Suppressor macrophage treated with lipopolysaccharide for 4 hours (primary cell): Measurements from ENCODE around the gene TMC5.
"Not testable (repeated sequence)": the region's sequence is repeated elsewhere in the genome, so short reads cannot be mapped to it uniquely, and the experiment has no call there.

Experiments
- DNase-seq: peaks from one replicate; pipeline ENCODE4 v3.0.0-alpha.2; 2020

Gene TMC5

DNA sequence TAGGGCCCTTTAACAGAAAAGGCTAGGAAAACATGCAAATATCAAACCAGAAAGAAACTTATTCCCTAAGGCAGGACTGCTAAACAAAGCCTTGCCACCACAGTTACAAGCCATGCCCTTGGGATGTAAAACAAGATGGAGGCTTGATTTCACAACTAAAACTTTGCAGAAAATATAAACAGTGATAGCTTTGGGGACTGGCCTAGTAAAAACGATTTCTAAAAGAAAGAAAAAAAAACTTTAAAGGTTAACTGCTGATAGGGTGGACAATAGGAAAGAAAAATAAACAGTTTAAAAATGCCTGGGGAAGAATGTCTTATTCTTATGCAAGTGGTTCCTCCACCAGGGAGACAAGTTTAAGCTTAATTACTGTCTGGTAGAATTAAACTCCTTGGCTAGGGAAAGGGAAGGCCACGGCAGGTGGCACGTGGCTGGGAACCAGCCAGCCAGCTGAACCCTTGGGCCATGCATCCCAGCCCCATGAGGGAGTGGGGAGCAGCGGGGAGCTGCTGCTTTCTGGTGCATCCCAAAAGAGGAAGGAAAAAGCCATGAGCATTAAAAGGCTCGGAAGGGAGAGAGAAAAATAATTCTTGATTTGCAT, 10.7 kb upstream of the TMC5 start:
- DNase-seq = no peak

DNA sequence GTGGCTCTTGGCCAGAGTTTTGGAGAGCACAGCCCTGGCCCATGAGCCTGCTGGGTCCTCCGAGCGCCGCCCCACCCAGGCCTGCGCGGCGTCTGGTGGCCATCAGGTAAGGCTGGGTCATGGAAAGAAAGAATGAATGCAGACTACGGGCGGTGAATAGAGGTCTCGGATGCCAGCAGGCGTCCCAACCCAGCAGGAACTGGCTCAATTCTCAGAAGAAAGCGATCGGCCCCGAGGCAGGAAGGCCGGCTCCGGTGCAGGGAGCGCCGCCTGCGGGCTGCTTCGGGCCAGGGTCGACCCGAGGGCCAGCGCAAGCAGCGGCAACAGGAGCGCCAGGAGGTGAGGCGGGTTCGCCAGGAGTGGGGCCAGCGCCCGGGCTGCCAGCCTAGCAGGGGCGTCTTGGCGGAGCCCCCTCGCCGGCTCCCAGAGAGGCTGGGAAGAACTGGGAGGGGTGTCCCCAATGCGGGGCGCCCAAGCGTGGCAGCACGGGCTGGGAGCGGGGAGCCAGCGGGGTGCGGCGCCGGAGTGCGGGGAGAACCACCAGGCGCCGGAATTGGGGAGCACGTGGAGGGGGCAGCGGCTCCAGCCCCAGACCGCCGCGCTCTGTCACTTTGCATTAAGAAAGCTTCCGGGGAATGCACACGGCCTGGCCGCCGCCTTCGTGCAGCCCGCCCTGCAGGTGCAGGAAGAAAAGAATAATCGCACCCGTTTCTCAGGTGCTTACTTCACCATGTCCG, 7.1 kb upstream of the TMC5 start:
- DNase-seq = no peak

DNA sequence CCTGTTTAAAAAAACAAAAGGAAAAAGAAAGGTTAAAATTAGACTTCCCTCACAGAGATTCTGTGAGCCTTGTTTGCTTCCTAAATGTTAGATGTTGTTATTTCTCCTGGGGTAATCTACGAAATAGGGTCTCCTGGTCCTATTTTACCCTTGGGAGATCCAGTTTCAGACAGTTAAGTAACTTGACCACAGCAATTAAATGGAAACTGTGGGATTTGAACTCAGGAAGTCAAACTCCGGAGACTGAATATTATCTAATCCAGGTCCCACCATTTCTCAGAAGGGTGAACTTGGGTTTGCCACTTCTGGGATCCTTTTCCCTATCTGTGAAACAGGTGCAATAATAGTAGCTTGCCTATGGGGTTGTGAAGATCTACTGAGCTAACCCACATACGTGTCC, 6.4 kb upstream of the TMC5 start:
- DNase-seq = no peak

DNA sequence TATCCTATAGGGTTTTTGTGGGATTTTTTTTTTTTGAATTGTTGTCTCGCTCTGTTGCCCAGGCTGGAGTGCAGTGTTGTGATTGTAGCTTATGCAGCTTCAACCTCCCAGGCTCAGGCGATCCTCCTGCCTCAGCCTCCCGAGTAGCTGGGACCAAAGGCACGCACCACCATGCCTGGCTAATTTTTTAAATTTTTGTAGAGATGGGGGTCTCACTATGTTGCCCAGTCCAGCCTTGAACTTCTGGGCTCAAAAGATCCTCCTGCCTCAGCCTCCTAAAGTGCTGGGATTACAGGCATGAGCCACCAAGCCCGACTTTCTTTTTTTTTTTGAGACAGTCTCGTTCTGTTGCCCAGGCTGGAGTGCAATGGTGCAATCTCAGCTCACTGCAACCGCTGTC, 5.6 kb upstream of the TMC5 start:
- DNase-seq = not testable (repeated sequence)

DNA sequence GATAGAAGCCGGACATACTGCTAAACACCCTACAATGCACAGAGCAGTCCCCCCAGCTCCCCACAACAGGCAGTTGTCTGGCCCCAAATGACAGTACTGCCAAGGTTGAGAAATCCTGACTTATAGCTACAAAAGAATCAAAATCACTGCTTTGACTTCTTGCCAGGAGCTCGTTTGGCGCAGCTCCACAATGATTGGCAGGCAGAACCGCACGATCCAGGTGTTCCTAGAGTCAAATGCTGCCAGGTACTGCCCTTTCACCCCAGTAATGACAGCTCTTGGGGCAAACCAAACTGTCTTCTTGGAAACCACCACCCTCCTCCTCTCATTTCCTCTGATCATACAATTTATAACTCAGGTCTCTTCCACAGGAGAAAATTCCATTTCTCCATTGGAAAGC, 2.2 kb upstream of the TMC5 start:
- no peak for DNase-seq

DNA sequence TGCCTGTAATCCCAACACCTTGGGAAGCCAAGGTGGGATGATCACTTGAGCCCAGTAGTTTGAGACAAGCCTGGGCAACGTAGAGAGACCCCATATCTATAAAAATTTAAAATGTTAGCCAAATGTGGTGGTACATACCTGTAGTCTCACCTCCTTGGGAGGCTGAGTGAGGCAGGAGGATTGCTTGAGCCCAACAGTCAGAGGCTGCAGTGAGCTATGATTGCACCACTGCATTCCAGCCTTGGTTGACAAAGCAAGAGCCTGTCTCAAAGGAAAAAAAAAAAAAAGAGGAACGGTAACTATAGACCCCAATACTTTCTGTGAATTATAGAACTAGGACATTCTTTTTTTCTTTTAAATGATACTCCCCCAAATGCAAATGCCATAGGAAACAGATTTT, 1.8 kb upstream of the TMC5 start:
- no peak for DNase-seq

DNA sequence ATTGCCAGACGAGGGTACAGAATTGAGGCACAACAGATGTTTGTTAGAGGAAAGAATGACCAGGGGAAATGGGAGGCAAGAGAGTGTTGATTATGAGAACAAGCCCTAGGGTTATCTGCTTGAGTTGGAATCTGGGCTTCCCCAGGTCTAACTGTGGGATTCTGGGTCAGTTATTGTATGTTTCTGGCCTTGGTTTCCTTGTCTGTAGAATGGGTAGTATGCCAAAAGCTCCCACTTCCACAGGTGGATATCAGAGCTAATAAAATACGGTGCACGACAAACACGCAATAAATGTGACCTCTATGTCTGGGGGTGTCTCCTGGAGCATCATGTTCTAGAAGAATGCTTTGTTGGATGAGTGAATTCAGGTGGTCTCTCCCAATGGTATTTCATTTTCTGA, 517 bp downstream of the TMC5 start:
- DNase-seq = no peak

DNA sequence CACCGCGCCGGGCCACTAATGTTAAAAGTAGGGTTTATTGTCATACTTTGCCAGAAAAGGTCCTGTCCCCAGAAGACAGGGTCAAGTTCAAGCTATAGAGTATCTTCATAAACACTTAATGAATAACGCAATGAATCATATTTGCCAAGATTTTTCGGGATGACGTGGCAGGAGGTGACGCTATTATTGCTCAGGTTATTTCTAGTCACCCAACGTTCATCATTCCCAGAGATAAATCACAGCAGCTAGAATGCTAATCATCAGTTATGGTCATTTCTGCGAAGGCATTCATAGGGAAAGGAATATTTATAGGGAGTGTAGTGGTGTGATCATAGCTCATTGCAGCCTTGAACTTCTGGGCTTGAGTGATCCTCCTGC, 2.0 kb downstream of the TMC5 start:
- DNase-seq = no peak

DNA sequence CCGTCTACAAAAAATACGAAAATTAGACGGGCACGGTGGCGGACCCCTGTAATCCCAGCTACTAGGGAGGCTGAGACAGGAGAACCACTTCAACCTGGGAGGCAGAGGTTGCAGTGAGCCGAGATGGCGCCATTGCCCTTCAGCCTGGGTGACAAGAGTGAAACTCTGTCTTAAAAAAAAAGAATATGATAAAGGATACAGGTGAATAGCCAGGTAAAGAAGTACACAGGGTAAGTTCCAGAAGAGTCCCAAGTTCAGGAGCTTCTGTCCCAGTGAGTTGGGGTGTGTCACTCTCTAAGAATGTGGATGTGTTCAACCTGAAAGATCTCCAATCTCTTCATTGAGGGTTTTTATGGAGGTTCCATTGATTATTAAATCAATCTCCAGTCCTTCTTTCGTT, 6.8 kb downstream of the TMC5 start:
- DNase-seq = no peak

DNA sequence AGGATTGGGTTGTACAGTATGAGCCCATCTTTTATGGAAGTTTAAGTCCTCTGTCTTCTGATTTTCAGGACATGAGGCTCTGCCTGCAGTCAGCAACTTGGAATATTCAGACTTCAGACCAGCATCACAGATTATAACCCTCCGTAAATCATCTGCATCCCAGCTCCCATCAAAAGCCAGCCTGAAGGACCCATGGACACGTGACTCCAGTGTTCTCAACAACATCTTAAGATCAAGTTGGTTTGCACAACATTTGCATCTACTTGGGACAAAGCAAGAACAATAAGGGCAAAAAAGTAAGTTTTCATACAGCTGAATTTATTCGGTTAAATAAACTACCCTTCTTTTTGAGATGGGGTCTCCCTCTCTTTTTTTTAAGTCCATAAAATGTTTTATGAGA, 12.7 kb downstream of the TMC5 start:
- DNase-seq = no peak

DNA sequence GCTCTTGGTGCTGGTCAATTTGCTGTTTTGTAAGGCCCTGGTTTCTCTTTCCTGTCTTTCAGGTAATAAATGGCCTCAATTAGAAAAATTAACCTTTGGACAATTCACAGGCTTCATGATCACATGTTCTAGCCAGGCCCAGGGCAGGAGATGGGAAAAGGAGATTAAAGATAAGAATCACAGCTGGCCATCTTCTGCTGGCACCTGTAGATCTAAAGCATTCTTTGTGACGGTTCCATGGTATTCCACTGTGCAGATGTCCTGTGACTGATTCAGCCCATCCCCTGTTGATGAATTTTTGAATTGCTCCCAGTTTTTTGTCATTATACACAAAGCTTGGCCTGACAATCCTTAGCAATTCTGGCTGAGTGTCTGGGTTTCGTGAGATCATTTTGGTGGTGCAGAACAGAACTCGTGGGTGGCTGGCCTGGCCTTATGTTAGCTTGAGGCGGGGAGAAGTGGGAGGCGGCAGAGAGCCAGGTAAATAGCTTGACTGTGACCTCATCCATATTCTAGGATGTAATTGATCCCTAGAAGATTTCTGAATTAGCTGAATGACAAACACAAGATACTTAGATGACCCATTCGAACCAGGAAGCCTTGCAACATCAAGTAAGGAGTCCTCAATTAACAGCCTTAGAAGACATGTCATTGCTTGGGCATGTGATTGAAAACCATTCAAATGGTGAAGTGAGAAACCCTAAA, 14.1 kb downstream of the TMC5 start:
- peak; percentile 2 for DNase-seq

DNA sequence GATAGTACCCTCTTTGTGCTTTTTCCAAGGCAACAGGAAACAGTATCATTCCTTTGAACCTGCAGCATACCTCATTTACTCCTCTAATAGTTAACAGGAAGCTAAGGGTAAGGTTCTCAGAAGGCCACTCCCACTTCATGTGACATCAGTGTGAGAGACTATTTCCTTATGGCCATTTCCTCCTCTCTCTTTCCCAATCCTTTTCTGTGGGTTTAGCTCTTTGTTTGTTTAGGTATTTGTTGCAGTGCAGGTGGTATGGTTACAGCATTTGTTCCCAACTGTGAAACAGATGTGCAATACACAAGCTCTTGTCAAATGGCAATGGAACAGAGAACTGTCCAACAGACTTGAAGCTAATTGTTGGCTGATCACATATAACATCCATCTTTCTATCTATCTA, 14.7 kb downstream of the TMC5 start:
- DNase-seq = peak; percentile 9

DNA sequence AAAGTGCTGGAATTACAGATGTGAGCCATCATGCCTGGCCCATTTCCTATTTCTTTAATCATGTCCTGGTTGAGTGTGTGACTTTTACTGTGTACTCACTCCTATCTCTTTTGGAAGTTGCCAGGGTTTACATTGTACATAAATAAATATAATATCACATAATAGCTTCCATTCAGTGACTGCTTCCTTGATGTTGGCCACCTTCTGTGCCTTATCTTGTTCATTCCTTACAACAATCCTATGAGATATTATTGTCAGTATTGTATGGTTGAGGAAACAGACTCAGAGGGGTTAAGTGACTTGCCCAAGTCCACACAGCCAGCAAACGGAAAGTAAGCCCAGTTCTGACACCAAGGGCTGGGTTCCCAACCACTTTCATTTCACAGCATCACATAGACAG, 16.9 kb downstream of the TMC5 start:
- no peak for DNase-seq

DNA sequence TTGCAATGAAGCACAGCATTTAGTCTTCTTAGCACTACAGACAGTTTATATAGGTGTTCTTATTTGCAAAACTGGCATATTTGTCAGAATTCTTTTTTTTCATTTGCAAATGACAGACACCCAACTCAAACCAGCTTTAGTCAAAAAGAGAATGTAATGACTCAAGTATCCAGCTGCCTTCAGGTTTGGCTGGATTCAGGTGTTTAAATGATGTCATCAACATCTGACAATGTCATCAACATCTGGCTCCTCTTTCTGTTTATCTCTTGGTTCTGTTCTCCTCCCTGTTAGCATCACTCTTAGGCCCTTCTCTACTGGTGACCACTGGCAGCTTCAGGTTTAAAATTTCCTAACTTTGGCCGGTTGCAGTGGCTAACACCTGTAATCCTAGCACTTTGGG, 18.9 kb downstream of the TMC5 start:
- DNase-seq = no peak

DNA sequence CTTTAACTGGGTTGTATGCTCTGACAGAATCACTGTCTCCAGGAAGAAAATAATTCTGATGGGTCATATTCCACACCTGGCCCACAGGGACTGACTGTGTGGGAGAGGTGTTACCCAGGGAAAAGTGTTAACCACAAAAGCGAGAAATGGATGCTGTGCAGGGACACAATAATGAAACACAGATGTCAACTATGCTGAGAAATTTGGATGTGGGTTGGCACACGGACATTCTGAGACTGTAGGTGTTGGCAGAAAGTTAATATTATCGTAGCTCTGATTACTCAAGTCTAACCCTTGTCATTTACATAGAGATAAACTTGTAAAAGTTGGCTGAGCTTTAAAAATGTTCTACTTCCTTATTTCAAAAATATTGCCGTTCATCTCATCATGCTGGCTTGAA, 19.6 kb downstream of the TMC5 start:
- no peak for DNase-seq

DNA sequence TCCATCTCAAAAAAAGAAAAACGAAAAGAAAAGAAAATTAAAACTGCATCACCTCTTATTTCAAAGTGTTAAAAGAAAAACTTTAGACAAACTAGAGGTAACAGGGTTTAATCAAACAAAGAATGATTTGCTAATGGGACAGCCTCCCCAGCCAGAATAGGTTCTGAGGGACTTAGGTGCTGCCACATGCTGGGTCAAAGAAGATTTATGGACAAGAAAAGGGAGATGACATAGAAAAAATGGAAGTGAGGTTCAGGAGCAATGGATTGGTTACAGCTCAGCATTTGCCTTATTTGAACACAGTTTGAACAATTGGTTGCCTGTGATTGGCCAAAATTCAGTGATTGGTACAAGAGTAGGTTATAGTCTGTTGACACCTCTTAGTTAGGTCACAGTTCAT, 21.1 kb downstream of the TMC5 start:
- no peak for DNase-seq

DNA sequence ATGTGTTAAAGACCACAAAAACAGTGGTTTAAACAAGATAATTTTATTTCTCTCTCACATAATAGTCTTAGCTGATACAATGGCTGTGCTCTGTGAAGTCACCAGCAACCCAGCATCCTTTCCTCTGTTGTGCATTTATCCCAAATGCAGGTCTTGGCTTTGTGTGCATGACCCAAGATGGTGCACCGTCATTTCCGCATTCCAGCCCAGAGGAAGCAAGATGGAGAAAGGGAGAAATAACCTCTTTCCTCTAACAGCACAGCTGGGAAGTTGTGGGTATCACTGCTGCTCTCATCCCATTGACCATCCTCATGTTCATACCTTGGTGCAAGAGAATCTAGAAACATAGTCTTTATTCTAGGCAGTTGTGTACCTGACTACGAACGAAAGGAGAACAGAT, 21.8 kb downstream of the TMC5 start:
- DNase-seq = no peak

DNA sequence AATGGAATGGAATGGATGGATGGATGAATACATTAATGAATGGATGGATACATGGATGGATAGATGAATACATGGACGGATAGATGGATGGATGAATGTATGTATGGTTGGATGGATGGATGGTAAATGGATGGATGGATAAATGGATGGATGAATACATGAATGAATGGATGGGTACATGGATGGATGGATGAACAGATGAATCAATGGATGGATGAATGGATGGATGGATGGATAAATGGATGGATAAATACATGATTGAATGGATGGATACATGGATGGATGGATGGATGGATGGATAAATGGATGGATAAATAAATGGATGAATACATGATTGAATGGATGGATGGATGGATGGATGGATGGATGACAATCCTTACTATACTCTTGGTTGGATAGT, 26.0 kb downstream of the TMC5 start:
- no peak for DNase-seq

DNA sequence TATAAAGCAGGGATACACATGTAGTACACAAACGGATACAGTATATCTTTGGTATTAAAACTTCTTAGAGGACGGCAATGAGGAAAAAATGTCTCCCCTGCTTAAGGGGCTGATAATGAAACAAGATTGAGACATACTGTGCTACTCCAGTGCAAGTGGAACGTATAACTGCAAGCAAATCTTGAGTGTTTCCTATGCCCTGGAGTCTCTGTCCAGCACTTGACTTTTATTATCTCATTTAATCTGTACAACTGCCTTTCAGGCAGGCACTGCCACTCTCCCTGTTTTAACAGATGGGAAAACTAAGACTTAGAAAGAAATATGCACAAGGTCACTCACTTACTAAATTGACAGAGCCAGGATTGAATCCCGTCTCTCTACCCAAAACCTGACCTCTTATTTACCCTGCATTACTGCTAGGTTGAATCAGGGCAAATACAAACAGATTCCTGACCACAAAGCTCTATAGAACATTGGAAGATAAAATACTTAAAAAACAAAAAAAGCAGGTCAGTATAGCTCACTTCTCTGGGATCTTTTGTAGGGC, 28.7 kb downstream of the TMC5 start:
- no peak for DNase-seq

DNA sequence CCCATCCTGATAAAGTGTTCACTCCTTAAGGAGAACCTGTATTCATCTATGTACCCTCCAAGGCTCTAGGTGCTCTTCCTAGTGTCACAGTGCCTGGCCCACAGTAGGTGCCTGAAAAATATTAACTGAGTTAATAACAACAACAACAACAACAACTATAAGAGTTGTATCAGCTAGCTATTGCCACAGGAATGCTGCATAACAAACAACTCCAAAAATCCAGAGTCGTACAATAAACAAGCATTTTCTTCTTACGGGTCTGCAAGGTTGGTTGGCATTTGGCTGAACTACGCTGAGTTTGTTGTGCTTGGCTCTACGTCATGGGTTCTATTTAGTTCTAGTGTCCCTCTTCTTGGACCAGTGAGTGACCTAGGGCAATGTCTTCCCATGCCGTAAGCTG, 29.2 kb downstream of the TMC5 start:
- DNase-seq = no peak

DNA sequence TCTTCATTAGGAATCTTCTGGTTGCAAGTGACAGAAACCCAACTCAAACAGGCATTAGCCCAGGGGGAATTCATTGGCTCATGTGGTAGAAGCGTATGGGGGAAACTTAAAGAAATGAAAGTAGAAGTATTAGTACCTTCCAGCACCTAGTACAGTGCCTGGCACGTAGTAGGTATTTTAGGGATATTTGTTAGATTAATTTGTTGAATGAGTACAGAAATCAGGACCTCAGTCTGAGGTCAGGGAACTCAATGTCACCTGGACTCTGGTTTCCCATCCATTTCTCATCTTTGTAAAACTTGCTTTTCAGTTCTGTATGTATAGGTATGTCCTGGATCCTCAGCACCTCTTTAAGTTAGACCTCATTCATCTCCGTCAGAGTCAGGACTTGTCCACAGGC, 32.5 kb downstream of the TMC5 start:
- no peak for DNase-seq

DNA sequence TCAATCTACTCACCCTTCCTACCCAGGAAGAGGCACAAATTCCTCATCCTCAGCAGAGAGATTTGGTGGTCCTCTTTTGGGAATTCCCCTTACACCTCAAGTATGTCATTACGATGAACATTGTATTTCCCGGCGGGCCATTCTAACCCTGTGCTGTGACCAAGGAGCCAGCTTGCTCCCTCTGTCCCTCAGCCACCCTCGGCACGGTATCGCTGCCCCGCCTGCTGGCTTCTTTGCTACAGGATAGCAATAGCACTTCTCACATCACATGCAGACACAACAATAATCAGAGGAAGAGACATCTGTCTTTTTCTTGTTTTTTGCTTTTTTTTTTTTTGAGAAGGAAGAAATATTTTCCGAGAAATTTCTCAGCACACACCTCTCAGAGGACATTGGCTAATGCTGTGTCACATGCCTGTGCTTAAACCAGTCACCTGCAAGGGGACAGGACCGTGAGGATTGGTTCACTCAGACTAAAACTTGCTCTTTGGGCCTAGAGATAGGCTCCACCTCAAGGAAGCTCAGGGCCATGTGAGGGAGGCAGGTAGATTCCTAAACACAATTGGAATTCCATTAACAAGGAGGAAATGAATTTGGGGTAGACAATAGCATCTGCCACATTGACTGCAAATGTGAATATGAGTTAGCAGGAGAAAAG, 41.2 kb downstream of the TMC5 start:
- no peak for DNase-seq

DNA sequence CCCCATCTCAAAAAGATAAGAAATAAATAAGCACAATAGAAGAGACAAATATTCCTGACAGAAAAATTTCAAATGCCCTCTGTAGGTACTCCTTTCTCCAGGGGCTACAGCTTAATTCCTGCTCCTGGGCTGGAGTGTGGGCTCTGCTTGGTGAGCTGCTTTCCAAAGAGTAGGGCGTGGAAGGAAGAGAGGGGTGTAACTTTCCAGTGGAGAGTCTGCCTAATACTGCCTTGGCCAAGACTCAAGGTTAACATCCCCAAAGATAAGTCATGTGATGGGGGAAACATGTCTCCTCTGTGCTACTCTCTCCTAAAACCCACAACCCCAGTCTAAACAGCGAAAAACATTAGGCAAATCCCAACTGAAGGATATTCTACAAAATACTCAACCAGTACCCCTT, 42.7 kb downstream of the TMC5 start:
- no peak for DNase-seq
